Activated B cell treated with CpG ODN at 0.5 μM for 24 hours (primary cell): ENCODE data around the gene INAFM1. TPM values are rescaled to one million over a fixed set of nuclear protein-coding genes. Genes with fewer than 3 reads are reported as not detected.

Source experiments
- ATAC-seq: fragments of 200-7000 bp; cut with Tn5 transposase; one replicate; pipeline ENCODE4 v1.10.0; 2021; ENCODE audit warnings: low read depth, mild to moderate bottlenecking, moderate library complexity
- CTCF ChIA-PET: fragments of 350-600 bp; sonication (Branson Sonifier 250); formaldehyde crosslinking; loops from one replicate; lab custom pipeline; 2021; ENCODE audit warnings: antibody characterized with exemption; lab: Charles Lee
- POLR2A ChIA-PET: fragments of 350-600 bp; sonication (Branson Sonifier 250); formaldehyde crosslinking; loops from one replicate; lab custom pipeline; 2021; ENCODE audit warnings: antibody characterized with exemption; lab: Charles Lee
- DNase-seq: peaks from one replicate; pipeline ENCODE4 v3.0.0; 2022
- H3K27ac Mint-ChIP-seq: one replicate; pipeline ENCODE4 v1.8.0; 2020; ENCODE audit warnings: mixed read lengths
- H3K27me3 Mint-ChIP-seq: one replicate; pipeline ENCODE4 v1.8.0; 2021; ENCODE audit warnings: mixed read lengths
- H3K36me3 Mint-ChIP-seq: one replicate; pipeline ENCODE4 v1.8.0; 2021; ENCODE audit warnings: low read depth, mixed read lengths
- H3K4me1 Mint-ChIP-seq: one replicate; pipeline ENCODE4 v1.8.0; 2021; ENCODE audit warnings: mixed read lengths
- H3K4me3 Mint-ChIP-seq: one replicate; pipeline ENCODE4 v1.8.0; 2020; ENCODE audit warnings: mild to moderate bottlenecking, mixed read lengths
- H3K9me3 Mint-ChIP-seq: one replicate; pipeline ENCODE4 v1.8.0; 2020; ENCODE audit warnings: mixed read lengths
- intact Hi-C: fragments of 100-400 bp; cut with micrococcal nuclease; formaldehyde crosslinking; loops from one replicate; pipeline ENCODE4 v1.15.1; 2024
- total RNA-seq: library from RNA; stranded (reverse); gene quantifications from 2 replicates; pipeline ENCODE4 v1.2.3, GENCODE V29; 2022
- TF ChIP-seq, protein P1 (sequence below): fragments of 200-600 bp; IDR thresholded peaks from one replicate; pipeline ENCODE4 v1.8.0; 2022; ENCODE audit warnings: antibody characterized with exemption, mild to moderate bottlenecking

The INAFM1 gene
- total RNA-seq, 1 donor from 2014 or later: 11.8 TPM

- Mint-ChIP-seq H3K27me3 (peaks cover 20% of the 10 kb centered on the region), H3K36me3 (no peaks in the 10 kb centered on the region), H3K4me3 (no peak overlapping the region), H3K27ac (no peak overlapping the region), H3K4me1 (no peaks in the 10 kb centered on the region), H3K9me3 (no peaks in the 10 kb centered on the region)
- TF ChIP-seq, protein P1, sequence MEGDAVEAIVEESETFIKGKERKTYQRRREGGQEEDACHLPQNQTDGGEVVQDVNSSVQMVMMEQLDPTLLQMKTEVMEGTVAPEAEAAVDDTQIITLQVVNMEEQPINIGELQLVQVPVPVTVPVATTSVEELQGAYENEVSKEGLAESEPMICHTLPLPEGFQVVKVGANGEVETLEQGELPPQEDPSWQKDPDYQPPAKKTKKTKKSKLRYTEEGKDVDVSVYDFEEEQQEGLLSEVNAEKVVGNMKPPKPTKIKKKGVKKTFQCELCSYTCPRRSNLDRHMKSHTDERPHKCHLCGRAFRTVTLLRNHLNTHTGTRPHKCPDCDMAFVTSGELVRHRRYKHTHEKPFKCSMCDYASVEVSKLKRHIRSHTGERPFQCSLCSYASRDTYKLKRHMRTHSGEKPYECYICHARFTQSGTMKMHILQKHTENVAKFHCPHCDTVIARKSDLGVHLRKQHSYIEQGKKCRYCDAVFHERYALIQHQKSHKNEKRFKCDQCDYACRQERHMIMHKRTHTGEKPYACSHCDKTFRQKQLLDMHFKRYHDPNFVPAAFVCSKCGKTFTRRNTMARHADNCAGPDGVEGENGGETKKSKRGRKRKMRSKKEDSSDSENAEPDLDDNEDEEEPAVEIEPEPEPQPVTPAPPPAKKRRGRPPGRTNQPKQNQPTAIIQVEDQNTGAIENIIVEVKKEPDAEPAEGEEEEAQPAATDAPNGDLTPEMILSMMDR: no peak
- intact Hi-C loops: no loop called here
- ChIA-PET CTCF (no interaction called here), POLR2A (interaction anchor here (0.7 kb wide), 1 partner anchor 1413 kb away, joined by 5 read pairs; no protein-coding TSS in a partner anchor)
- DNase-seq (no peak), ATAC-seq (no peak)
Observed at GRCh38 chr19:47316513-47316912, 41.8 kb downstream of the INAFM1 start.

DNA sequence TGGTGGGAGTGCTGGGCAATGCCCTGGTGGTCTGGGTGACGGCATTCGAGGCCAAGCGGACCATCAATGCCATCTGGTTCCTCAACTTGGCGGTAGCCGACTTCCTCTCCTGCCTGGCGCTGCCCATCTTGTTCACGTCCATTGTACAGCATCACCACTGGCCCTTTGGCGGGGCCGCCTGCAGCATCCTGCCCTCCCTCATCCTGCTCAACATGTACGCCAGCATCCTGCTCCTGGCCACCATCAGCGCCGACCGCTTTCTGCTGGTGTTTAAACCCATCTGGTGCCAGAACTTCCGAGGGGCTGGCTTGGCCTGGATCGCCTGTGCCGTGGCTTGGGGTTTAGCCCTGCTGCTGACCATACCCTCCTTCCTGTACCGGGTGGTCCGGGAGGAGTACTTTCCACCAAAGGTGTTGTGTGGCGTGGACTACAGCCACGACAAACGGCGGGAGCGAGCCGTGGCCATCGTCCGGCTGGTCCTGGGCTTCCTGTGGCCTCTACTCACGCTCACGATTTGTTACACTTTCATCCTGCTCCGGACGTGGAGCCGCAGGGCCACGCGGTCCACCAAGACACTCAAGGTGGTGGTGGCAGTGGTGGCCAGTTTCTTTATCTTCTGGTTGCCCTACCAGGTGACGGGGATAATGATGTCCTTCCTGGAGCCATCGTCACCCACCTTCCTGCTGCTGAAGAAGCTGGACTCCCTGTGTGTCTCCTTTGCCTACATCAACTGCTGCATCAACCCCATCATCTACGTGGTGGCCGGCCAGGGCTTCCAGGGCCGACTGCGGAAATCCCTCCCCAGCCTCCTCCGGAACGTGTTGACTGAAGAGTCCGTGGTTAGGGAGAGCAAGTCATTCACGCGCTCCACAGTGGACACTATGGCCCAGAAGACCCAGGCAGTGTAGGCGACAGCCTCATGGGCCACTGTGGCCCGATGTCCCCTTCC is 45.5 kb downstream of the INAFM1 start:
- H3K4me3 Mint-ChIP-seq: no peak overlapping the region
- no peak for DNase-seq
- peaks cover 27% of the 10 kb centered on the region for H3K27me3 Mint-ChIP-seq
- intact Hi-C loops: no loop called here
- H3K36me3 Mint-ChIP-seq: no peaks in the 10 kb centered on the region
- no peak overlapping the region for H3K27ac Mint-ChIP-seq
- H3K9me3 Mint-ChIP-seq: no peaks in the 10 kb centered on the region
- H3K4me1 Mint-ChIP-seq: peaks cover 3% of the 10 kb centered on the region
- TF ChIP-seq, protein P1: no peak
- ATAC-seq: no peak
- ChIA-PET POLR2A (no interaction called here), CTCF (no interaction called here)

DNA sequence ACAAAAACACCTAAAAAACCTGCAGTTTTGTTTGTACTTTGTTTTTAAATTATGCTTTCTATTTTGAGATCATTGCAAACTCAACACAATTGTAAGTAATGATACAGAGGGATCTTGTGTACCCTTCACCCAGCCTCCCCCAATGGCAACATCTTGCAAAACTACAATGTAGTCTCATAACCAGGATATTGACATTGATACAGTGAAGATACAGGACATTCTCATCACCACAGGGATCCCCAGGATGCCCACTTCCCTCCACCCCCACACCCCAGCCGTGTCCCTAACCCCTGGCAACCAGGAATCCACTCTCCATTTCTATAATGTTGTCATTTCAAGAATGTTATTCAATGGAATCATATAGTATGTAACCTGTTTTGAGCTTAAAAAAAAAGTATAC is 46.9 kb downstream of the INAFM1 start:
- peaks cover 21% of the 10 kb centered on the region for H3K27me3 Mint-ChIP-seq
- no peaks in the 10 kb centered on the region for H3K9me3 Mint-ChIP-seq
- ATAC-seq: no peak
- no peak for DNase-seq
- H3K27ac Mint-ChIP-seq: no peak overlapping the region
- intact Hi-C loops: no loop called here
- H3K4me3 Mint-ChIP-seq: no peak overlapping the region
- peaks cover 3% of the 10 kb centered on the region for H3K4me1 Mint-ChIP-seq
- H3K36me3 Mint-ChIP-seq: no peaks in the 10 kb centered on the region
- ChIA-PET POLR2A (no interaction called here), CTCF (no interaction called here)
- TF ChIP-seq, protein P1: no peak

GRCh38 chr19:47322058-47322457 is 47.4 kb downstream of the INAFM1 start:
- TF ChIP-seq, protein P1: no peak
- ATAC-seq: no peak
- ChIA-PET CTCF (no interaction called here), POLR2A (no interaction called here)
- H3K9me3 Mint-ChIP-seq: no peaks in the 10 kb centered on the region
- intact Hi-C loops: no loop called here
- H3K36me3 Mint-ChIP-seq: no peaks in the 10 kb centered on the region
- H3K4me1 Mint-ChIP-seq: peaks cover 3% of the 10 kb centered on the region
- no peak overlapping the region for H3K4me3 Mint-ChIP-seq
- no peak overlapping the region for H3K27ac Mint-ChIP-seq
- DNase-seq: no peak
- peaks cover 21% of the 10 kb centered on the region for H3K27me3 Mint-ChIP-seq

GRCh38 chr19:47323409-47323808 is 48.7 kb downstream of the INAFM1 start:
- H3K4me3 Mint-ChIP-seq: no peak overlapping the region
- TF ChIP-seq, protein P1: no peak
- ChIA-PET CTCF (no interaction called here), POLR2A (no interaction called here)
- peaks cover 3% of the 10 kb centered on the region for H3K4me1 Mint-ChIP-seq
- H3K9me3 Mint-ChIP-seq: no peaks in the 10 kb centered on the region
- peaks cover 21% of the 10 kb centered on the region for H3K27me3 Mint-ChIP-seq
- DNase-seq (no peak), ATAC-seq (no peak)
- no peak overlapping the region for H3K27ac Mint-ChIP-seq
- intact Hi-C loops: no loop called here
- H3K36me3 Mint-ChIP-seq: no peaks in the 10 kb centered on the region
